Neural progenitor cell (in vitro differentiated cells): ENCODE measurements around the gene BDH1. TPM values are rescaled to one million over a fixed set of nuclear protein-coding genes. Genes with fewer than 3 reads are reported as not detected.
A peak's percentile ranks its signal among the peaks of the same experiment; 100 is the strongest.

ENCODE experiments used
- DNase-seq: peaks from one replicate; pipeline ENCODE4 v3.0.0-alpha.2; 2016; ENCODE audit warnings: low spot score
- H2AFZ ChIP-seq: fragments of 200-600 bp; sonication (generic); replicated peaks from 2 replicates; pipeline ENCODE4 v1.6.1; 2016; ENCODE audit warnings: antibody characterized with exemption
- H3F3A ChIP-seq: fragments of 200-600 bp; sonication (generic); 2 replicates; pipeline ENCODE4 v1.6.1; 2016; ENCODE audit warnings: antibody characterized with exemption, low read depth
- H3K27ac ChIP-seq: fragments of 200-600 bp; sonication (generic); 2 replicates; pipeline ENCODE4 v1.5.1; 2016; ENCODE audit warnings: mild to moderate bottlenecking
- H3K27me3 ChIP-seq: fragments of 200-600 bp; sonication (generic); 2 replicates; pipeline ENCODE4 v1.6.1; 2016; ENCODE audit warnings: mild to moderate bottlenecking, moderate library complexity
- H3K36me3 ChIP-seq: fragments of 200-600 bp; sonication (generic); 2 replicates; pipeline ENCODE4 v1.5.1; 2016
- H3K4me1 ChIP-seq: fragments of 200-600 bp; sonication (generic); 2 replicates; pipeline ENCODE4 v1.6.1; 2016; ENCODE audit warnings: mixed run types
- H3K4me2 ChIP-seq: fragments of 200-600 bp; sonication (generic); 2 replicates; pipeline ENCODE4 v1.6.1; 2016
- H3K4me3 ChIP-seq: fragments of 200-600 bp; sonication (generic); 2 replicates; pipeline ENCODE4 v1.5.1; 2016
- H3K79me2 ChIP-seq: fragments of 200-600 bp; sonication (generic); 2 replicates; pipeline ENCODE4 v1.6.1; 2016; ENCODE audit warnings: low read depth
- H3K9ac ChIP-seq: fragments of 200-600 bp; sonication (generic); 2 replicates; pipeline ENCODE4 v1.6.1; 2016
- H3K9me3 ChIP-seq: fragments of 200-600 bp; sonication (generic); 2 replicates; pipeline ENCODE4 v1.5.1; 2016; ENCODE audit warnings: low read depth
- H4K20me1 ChIP-seq: fragments of 200-600 bp; sonication (generic); 2 replicates; pipeline ENCODE4 v1.6.1; 2016; ENCODE audit warnings: low read depth
- H3K27ac Mint-ChIP-seq: 3 replicates; pipeline ENCODE4 v1.8.0; 2021; ENCODE audit warnings: mixed read lengths
- H3K27me3 Mint-ChIP-seq: 2 replicates; pipeline ENCODE4 v1.8.0; 2022; ENCODE audit warnings: low read depth, mild to moderate bottlenecking, inconsistent platforms, moderate library complexity, mixed read lengths; ENCODE audit not compliant: insufficient read depth
- H3K36me3 Mint-ChIP-seq: 3 replicates; pipeline ENCODE4 v1.8.0; 2021; ENCODE audit warnings: mixed read lengths
- H3K4me1 Mint-ChIP-seq: 3 replicates; pipeline ENCODE4 v1.8.0; 2021; ENCODE audit warnings: mixed read lengths
- H3K4me3 Mint-ChIP-seq: 3 replicates; pipeline ENCODE4 v1.8.0; 2021; ENCODE audit warnings: mild to moderate bottlenecking, moderate library complexity, mixed read lengths
- H3K9me3 Mint-ChIP-seq: 3 replicates; pipeline ENCODE4 v1.8.0; 2020; ENCODE audit warnings: mixed read lengths
- EZH2 ChIP-seq: fragments of 200-600 bp; sonication (generic); IDR thresholded peaks from 2 replicates; pipeline ENCODE4 v1.6.1; 2017; ENCODE audit warnings: antibody characterized with exemption, mild to moderate bottlenecking, moderate library complexity
- EZH2phosphoT487 ChIP-seq: fragments of 200-600 bp; sonication (generic); IDR thresholded peaks from 2 replicates; pipeline ENCODE4 v1.6.1; 2017; ENCODE audit warnings: antibody characterized with exemption
- total RNA-seq: library from RNA; depleted of rRNA; stranded (reverse); fragments of >200 nt; gene quantifications from 2 replicates; pipeline ENCODE4 v1.2.3, GENCODE V29; 2015; ENCODE audit warnings: low replicate concordance
- TF ChIP-seq, protein P1 (sequence below): fragments of 200-600 bp; sonication (generic); IDR thresholded peaks from 2 replicates; pipeline ENCODE4 v1.5.1; 2017; ENCODE audit warnings: antibody characterized with exemption, mild to moderate bottlenecking

Gene BDH1
- total RNA-seq, 1 donor from 2014 or later: 19.4 TPM

DNA sequence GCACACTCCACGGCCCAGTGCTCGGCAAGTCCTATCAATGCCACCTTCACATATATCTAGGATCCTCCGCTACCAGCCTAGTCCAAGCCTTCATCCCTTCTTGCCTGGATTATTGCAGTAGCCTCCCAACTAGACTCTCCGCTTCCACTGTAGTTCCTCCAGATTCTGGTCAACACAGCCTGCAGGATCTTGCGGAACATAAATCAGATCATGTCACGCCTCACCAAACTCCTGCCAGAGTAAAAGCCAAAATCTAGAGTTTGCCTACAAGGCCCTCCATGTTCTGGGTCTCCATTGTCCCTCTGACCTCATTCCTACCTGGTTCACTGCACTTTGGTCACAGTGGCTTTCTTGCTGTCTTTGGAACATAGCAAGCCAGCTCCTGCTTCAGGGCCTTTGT, 3.6 kb downstream of the BDH1 start:
- Histone ChIP-seq H3K36me3 (no peaks in the 10 kb centered on the region), H3K4me1 (peaks cover 33% of the 10 kb centered on the region), H3K9ac (no peak overlapping the region), H2AFZ (no peak overlapping the region), H3K27me3 (peaks cover 14% of the 10 kb centered on the region), H3K9me3 (no peaks in the 10 kb centered on the region), H3K79me2 (no peaks in the 10 kb centered on the region), H3K4me3 (no peak overlapping the region), H3K4me2 (no peak overlapping the region), H3K27ac (no peak overlapping the region), H3F3A (peaks cover 49% of the 10 kb centered on the region), H4K20me1 (no peaks in the 10 kb centered on the region)
- Mint-ChIP-seq H3K4me1 (peaks cover 34% of the 10 kb centered on the region), H3K27me3 (peaks cover 22% of the 10 kb centered on the region), H3K36me3 (no peaks in the 10 kb centered on the region), H3K9me3 (no peaks in the 10 kb centered on the region), H3K4me3 (peak overlapping the region; percentile 31), H3K27ac (no peak overlapping the region)
- TF ChIP-seq EZH2: no peak
- TF ChIP-seq, protein P1, sequence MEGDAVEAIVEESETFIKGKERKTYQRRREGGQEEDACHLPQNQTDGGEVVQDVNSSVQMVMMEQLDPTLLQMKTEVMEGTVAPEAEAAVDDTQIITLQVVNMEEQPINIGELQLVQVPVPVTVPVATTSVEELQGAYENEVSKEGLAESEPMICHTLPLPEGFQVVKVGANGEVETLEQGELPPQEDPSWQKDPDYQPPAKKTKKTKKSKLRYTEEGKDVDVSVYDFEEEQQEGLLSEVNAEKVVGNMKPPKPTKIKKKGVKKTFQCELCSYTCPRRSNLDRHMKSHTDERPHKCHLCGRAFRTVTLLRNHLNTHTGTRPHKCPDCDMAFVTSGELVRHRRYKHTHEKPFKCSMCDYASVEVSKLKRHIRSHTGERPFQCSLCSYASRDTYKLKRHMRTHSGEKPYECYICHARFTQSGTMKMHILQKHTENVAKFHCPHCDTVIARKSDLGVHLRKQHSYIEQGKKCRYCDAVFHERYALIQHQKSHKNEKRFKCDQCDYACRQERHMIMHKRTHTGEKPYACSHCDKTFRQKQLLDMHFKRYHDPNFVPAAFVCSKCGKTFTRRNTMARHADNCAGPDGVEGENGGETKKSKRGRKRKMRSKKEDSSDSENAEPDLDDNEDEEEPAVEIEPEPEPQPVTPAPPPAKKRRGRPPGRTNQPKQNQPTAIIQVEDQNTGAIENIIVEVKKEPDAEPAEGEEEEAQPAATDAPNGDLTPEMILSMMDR: no peak
- TF ChIP-seq EZH2phosphoT487: no peak
- DNase-seq: no peak

DNA sequence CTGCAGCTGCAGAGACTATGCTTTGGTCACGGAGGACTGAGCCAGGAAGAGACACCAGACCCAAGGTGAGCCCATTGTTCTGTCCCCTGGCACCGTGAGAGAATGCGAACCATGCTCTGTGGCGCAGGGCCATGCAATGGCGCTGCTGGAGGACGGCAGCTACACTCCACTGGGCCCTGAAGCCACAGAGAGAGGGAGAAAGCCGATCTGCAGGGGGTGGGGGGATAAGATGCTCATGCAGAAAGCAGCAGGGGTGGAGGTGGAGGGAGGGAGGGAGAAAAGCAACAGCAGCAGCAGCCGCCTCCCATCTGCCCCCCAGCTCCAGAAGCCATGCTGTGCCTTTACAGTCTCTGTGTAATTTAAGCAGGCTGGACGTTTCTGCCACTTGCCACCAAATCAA, 5.3 kb downstream of the BDH1 start:
- Histone ChIP-seq H4K20me1 (no peaks in the 10 kb centered on the region), H3K36me3 (no peaks in the 10 kb centered on the region), H2AFZ (peak overlapping the region; percentile 63), H3K4me1 (peaks cover 34% of the 10 kb centered on the region), H3K9me3 (no peaks in the 10 kb centered on the region), H3K79me2 (no peaks in the 10 kb centered on the region), H3K9ac (no peak overlapping the region), H3K4me3 (peak overlapping the region; percentile 10), H3F3A (peaks cover 39% of the 10 kb centered on the region), H3K27me3 (no peaks in the 10 kb centered on the region), H3K27ac (no peak overlapping the region), H3K4me2 (peak overlapping the region; percentile 60)
- TF ChIP-seq EZH2 (no peak), EZH2phosphoT487 (no peak)
- TF ChIP-seq, protein P1: no peak
- Mint-ChIP-seq H3K4me3 (no peak overlapping the region), H3K27ac (no peak overlapping the region), H3K4me1 (peaks cover 35% of the 10 kb centered on the region), H3K27me3 (peaks cover 15% of the 10 kb centered on the region), H3K36me3 (no peaks in the 10 kb centered on the region), H3K9me3 (no peaks in the 10 kb centered on the region)
- peak; percentile 45 for DNase-seq

DNA sequence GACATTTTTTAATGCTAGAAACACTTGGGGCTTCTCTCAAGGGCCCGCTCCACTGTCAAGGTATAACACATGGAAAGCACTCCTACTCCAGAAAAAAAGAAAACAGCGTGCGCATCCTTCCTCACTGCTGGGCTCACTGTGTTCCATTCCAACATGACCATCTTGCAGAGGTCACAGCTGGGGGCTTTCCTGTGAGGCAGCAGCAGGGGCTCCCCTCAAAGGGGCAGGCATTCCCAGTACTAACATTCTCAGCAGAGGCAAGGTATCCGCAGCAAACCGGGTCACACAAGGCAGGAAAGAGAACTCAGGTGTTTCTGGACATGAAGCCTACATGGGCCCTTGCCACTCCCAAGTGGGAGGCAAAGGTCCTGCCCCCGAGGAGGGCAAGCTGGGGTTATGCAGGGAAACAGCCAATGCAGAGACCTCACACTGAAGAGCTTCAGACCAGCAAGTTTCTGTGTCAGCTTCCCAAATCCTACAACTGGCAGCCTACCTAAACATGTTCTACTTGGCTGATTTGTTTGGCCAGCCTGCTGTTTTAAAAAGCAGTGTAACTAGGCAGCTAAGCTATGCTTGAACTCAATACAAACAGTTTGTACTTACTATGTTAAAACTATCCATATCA, 6.4 kb downstream of the BDH1 start:
- no peaks in the 10 kb centered on the region for H3K36me3 ChIP-seq
- TF ChIP-seq EZH2phosphoT487 (no peak), EZH2 (no peak)
- TF ChIP-seq, protein P1: no peak
- no peaks in the 10 kb centered on the region for H3K36me3 Mint-ChIP-seq
- no peak overlapping the region for H2AFZ ChIP-seq
- H3K27me3 ChIP-seq: no peaks in the 10 kb centered on the region
- peaks cover 30% of the 10 kb centered on the region for H3F3A ChIP-seq
- H4K20me1 ChIP-seq: no peaks in the 10 kb centered on the region
- no peak overlapping the region for H3K27ac ChIP-seq
- H3K9me3 ChIP-seq: no peaks in the 10 kb centered on the region
- no peak overlapping the region for H3K4me2 ChIP-seq
- H3K9me3 Mint-ChIP-seq: no peaks in the 10 kb centered on the region
- DNase-seq: no peak
- H3K27ac Mint-ChIP-seq: no peak overlapping the region
- H3K4me3 Mint-ChIP-seq: no peak overlapping the region
- no peak overlapping the region for H3K4me3 ChIP-seq
- peaks cover 35% of the 10 kb centered on the region for H3K4me1 Mint-ChIP-seq
- no peak overlapping the region for H3K9ac ChIP-seq
- peaks cover 15% of the 10 kb centered on the region for H3K27me3 Mint-ChIP-seq
- H3K79me2 ChIP-seq: no peaks in the 10 kb centered on the region
- H3K4me1 ChIP-seq: peaks cover 33% of the 10 kb centered on the region
